ENCODE results near the gene PTPRD. TPM values are rescaled to one million over a fixed set of nuclear protein-coding genes. Genes with fewer than 3 reads are reported as not detected.

PTPRD gene
- total and polyA plus RNA-seq, 2 donors: 2.2 to 13.5 TPM

DNA sequence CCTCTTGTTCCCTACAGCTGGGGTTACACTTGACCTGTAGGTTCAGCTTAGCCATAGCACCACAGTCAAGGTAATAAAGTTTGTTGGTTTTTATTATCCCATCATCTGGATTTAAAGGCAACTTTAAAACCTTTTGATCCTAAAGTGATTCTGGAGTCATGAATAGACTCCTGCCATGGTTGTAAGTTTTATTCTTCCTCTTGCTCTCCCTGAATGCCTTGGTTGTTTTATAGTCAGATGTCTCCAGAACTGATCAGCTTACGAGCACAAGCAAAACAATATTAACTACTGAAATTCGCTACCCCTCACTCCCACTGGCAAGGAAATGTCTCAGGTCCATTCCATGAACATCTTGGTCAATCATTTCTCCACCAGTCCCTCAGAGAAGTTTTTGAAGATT is 1328.6 kb downstream of the PTPRD start:
- Histone ChIP-seq H3K4me1 (ENCODE audit: control insufficient read depth in 2 of 2, insufficient read depth in 2 of 2, low read length in 2 of 2) (no peaks in the 10 kb centered on the region), H3K36me3 (ENCODE audit: control insufficient read depth in 2 of 2, insufficient read depth in 2 of 2, low read length in 1 of 2) (no peaks in the 10 kb centered on the region), H3K27me3 (ENCODE audit: control insufficient read depth in 2 of 2, insufficient read depth in 1 of 2, low read length in 1 of 2) (no peaks in the 10 kb centered on the region), H3K27ac (ENCODE audit: low read depth in 1 of 2, low read length in 1 of 2) (no peak overlapping the region), H3K4me3 (ENCODE audit: low read length in 2 of 2) (no peak overlapping the region), H3K9me3 (ENCODE audit: control insufficient read depth in 2 of 2, insufficient read depth in 1 of 2, low read length in 1 of 2) (no peaks in the 10 kb centered on the region)
- no peak for DNase-seq (ENCODE audit: low read depth in 6 of 9, low spot score in 9 of 9)
- 87% methylated on average over 2 of the region's 2 CpGs for WGBS

DNA sequence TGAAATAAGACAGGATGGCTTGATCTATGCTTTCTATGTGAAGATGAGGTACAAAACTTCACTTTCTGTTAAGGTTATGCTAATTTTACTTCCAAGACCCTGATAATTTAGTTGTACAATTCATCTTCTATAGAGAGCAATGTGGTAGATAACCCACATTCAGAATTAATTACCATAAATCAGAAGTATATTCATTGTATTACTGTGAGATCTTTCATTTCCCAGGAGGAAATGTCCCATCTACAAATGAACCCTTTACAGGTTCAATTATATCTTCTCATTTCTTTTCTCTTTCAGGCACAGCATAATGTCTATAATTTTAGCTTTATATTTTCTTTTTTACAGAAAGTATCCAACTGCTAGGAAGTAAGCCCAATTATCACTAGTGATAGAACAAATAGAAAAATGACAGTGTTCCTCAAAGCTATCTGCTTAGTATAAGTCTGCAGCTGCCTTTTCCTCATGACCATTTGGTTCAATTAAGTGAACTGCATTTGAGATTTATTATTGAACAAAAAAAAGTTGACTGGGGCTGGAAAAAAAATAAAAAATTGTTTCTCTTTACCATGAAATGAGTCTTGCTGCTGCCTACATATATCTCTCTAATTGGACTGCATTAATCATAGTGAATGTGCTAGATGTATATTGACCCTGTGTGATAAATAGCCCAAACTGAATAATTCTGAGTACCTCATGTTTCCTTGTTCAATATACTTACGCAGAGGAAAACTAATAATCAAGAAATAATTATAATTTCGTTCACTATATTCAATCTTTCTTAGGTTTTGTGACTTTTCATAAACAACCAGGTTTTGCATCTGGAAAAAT is 1329.4 kb downstream of the PTPRD start:
- Histone ChIP-seq H3K36me3 (ENCODE audit: control insufficient read depth in 2 of 2, insufficient read depth in 2 of 2, low read length in 1 of 2) (no peaks in the 10 kb centered on the region), H3K27me3 (ENCODE audit: control insufficient read depth in 2 of 2, insufficient read depth in 1 of 2, low read length in 1 of 2) (no peaks in the 10 kb centered on the region), H3K27ac (ENCODE audit: low read depth in 1 of 2, low read length in 1 of 2) (no peak overlapping the region), H3K4me3 (ENCODE audit: low read length in 2 of 2) (no peak overlapping the region), H3K9me3 (ENCODE audit: control insufficient read depth in 2 of 2, insufficient read depth in 1 of 2, low read length in 1 of 2) (no peaks in the 10 kb centered on the region), H3K4me1 (ENCODE audit: control insufficient read depth in 2 of 2, insufficient read depth in 2 of 2, low read length in 2 of 2) (no peaks in the 10 kb centered on the region)
- no peak for DNase-seq (ENCODE audit: low read depth in 6 of 9, low spot score in 9 of 9)
- 82% methylated on average over 2 of the region's 2 CpGs for WGBS

DNA sequence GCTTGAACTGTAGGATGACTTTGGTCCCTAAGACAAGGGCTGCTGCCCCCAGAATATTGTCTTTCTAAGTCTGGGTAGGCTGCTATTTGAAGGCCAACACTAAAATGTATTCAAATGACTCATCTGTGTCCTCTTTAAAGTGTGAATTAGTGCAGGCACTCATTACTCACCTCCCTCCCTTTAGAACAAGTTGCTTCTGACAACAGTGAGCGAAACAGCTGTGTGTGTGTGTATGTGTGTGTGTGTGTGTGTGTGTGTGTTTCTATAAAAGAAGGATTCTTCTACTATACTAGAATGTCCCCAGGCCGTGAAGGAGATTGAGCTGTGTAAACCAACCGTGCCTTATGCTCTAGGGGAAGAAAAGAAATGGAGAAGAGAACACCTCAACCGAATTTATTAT is 1337.2 kb downstream of the PTPRD start:
- H3K27ac ChIP-seq (ENCODE audit: low read depth in 1 of 2, low read length in 1 of 2): no peak overlapping the region
- no peaks in the 10 kb centered on the region for H3K4me1 ChIP-seq (ENCODE audit: control insufficient read depth in 2 of 2, insufficient read depth in 2 of 2, low read length in 2 of 2)
- no peak overlapping the region for H3K4me3 ChIP-seq (ENCODE audit: low read length in 2 of 2)
- H3K9me3 ChIP-seq (ENCODE audit: control insufficient read depth in 2 of 2, insufficient read depth in 1 of 2, low read length in 1 of 2): no peaks in the 10 kb centered on the region
- DNase-seq (ENCODE audit: low read depth in 6 of 9, low spot score in 9 of 9): no peak
- no peaks in the 10 kb centered on the region for H3K36me3 ChIP-seq (ENCODE audit: control insufficient read depth in 2 of 2, insufficient read depth in 2 of 2, low read length in 1 of 2)
- 89% methylated on average over 4 of the region's 4 CpGs for WGBS
- no peaks in the 10 kb centered on the region for H3K27me3 ChIP-seq (ENCODE audit: control insufficient read depth in 2 of 2, insufficient read depth in 1 of 2, low read length in 1 of 2)

DNA sequence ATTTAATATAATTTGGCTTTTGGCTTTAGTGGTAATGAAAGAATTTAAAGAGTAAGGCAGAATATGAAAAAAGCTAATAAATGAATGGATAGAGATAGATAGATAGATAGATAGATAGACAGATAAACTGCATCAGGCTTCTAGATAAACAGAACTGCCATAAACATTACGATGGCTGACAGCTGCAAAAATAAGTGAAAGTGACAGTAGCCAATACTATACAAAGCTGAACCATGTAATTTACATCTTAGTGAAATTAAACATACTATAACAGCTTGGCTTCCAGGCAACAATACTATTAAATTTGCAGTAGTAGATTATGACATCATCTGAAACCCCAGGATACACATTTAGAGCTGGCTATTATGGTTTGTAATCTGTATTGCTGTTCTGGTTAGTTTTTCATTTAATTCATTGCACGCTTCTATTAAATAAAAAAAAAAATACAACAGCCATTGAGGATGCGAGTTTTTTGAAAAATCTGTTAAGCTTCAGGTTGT is 1354.8 kb downstream of the PTPRD start:
- no peaks in the 10 kb centered on the region for H3K27me3 ChIP-seq (ENCODE audit: control insufficient read depth in 2 of 2, insufficient read depth in 1 of 2, low read length in 1 of 2)
- H3K4me1 ChIP-seq (ENCODE audit: control insufficient read depth in 2 of 2, insufficient read depth in 2 of 2, low read length in 2 of 2): no peaks in the 10 kb centered on the region
- no peak overlapping the region for H3K27ac ChIP-seq (ENCODE audit: low read depth in 1 of 2, low read length in 1 of 2)
- 88% methylated on average over 3 of the region's 3 CpGs for WGBS
- no peak overlapping the region for H3K4me3 ChIP-seq (ENCODE audit: low read length in 2 of 2)
- H3K36me3 ChIP-seq (ENCODE audit: control insufficient read depth in 2 of 2, insufficient read depth in 2 of 2, low read length in 1 of 2): no peaks in the 10 kb centered on the region
- no peak for DNase-seq (ENCODE audit: low read depth in 6 of 9, low spot score in 9 of 9)
- H3K9me3 ChIP-seq (ENCODE audit: control insufficient read depth in 2 of 2, insufficient read depth in 1 of 2, low read length in 1 of 2): no peaks in the 10 kb centered on the region

DNA sequence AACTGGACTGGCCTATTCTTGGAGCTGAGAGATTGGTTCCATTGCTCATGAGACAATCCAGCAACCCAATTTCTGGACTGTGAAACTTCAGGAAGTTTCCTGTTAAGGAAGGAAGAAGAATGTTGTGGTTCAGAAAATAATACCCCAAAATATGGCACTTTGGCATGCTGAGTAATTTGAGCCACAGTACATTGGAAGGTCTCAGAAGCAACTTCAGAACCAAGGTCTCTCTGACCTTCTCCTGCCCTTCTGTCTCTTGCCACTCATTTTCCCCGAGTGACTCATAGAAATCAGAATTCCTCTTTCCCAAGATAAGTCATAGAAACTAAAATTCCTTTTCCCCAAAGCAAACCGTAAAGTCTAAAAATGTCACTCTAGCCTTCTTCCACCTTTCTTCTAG is 1366.1 kb downstream of the PTPRD start:
- Histone ChIP-seq H3K9me3 (ENCODE audit: control insufficient read depth in 2 of 2, insufficient read depth in 1 of 2, low read length in 1 of 2) (no peaks in the 10 kb centered on the region), H3K27me3 (ENCODE audit: control insufficient read depth in 2 of 2, insufficient read depth in 1 of 2, low read length in 1 of 2) (no peaks in the 10 kb centered on the region), H3K36me3 (ENCODE audit: control insufficient read depth in 2 of 2, insufficient read depth in 2 of 2, low read length in 1 of 2) (no peaks in the 10 kb centered on the region), H3K27ac (ENCODE audit: low read depth in 1 of 2, low read length in 1 of 2) (no peak overlapping the region), H3K4me3 (ENCODE audit: low read length in 2 of 2) (no peak overlapping the region), H3K4me1 (ENCODE audit: control insufficient read depth in 2 of 2, insufficient read depth in 2 of 2, low read length in 2 of 2) (no peaks in the 10 kb centered on the region)
- 47% methylated on average over 2 of the region's 2 CpGs for WGBS
- DNase-seq (ENCODE audit: low read depth in 6 of 9, low spot score in 9 of 9): no peak

DNA sequence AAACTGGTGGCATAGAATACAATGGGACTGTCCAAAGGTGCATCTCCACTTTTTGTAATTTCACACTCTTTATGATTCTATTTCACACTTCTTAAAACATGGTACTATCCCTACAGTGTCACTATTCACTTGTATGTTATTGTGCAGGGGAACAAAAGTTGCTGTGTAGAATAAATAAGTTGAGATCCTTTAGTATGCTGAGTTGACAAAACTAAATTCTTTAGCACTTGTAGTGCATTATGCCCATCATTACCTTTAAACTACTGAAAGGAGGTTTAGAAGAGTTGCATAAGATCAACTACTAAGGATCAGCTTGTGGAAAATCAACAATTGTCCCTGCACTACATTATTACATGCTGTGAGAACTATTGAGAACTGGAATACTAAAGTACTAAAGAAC is 1380.9 kb downstream of the PTPRD start:
- no peak for DNase-seq (ENCODE audit: low read depth in 6 of 9, low spot score in 9 of 9)
- Histone ChIP-seq H3K9me3 (ENCODE audit: control insufficient read depth in 2 of 2, insufficient read depth in 1 of 2, low read length in 1 of 2) (peaks cover 0 to 6% of the 10 kb centered on the region in 2 donors), H3K27me3 (ENCODE audit: control insufficient read depth in 2 of 2, insufficient read depth in 1 of 2, low read length in 1 of 2) (no peaks in the 10 kb centered on the region), H3K27ac (ENCODE audit: low read depth in 1 of 2, low read length in 1 of 2) (no peak overlapping the region), H3K4me3 (ENCODE audit: low read length in 2 of 2) (no peak overlapping the region), H3K36me3 (ENCODE audit: control insufficient read depth in 2 of 2, insufficient read depth in 2 of 2, low read length in 1 of 2) (no peaks in the 10 kb centered on the region), H3K4me1 (ENCODE audit: control insufficient read depth in 2 of 2, insufficient read depth in 2 of 2, low read length in 2 of 2) (no peaks in the 10 kb centered on the region)

DNA sequence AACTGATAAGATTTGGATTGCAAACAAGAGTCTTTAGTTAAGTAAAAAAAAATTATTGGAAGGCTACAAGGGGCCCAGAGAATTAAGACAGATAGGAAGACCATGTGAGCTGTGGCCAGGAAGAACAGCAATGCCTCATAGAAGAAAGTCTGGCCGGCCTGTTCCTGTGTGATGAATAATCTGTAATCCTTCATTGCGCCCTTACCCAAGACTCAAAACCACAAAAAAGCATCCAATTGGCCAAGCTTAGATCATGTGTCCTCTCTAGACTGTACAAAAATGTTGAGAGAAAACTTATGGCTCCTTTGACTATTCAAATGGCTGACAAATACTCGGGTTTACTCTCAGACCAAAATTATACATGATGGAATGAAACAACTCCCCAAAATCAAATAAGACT is 1383.5 kb downstream of the PTPRD start:
- Histone ChIP-seq H3K4me1 (ENCODE audit: control insufficient read depth in 2 of 2, insufficient read depth in 2 of 2, low read length in 2 of 2) (no peaks in the 10 kb centered on the region), H3K27me3 (ENCODE audit: control insufficient read depth in 2 of 2, insufficient read depth in 1 of 2, low read length in 1 of 2) (no peaks in the 10 kb centered on the region), H3K27ac (ENCODE audit: low read depth in 1 of 2, low read length in 1 of 2) (no peak overlapping the region), H3K4me3 (ENCODE audit: low read length in 2 of 2) (no peak overlapping the region), H3K9me3 (ENCODE audit: control insufficient read depth in 2 of 2, insufficient read depth in 1 of 2, low read length in 1 of 2) (peaks cover 0 to 5% of the 10 kb centered on the region in 2 donors), H3K36me3 (ENCODE audit: control insufficient read depth in 2 of 2, insufficient read depth in 2 of 2, low read length in 1 of 2) (no peaks in the 10 kb centered on the region)
- WGBS: 89% methylated on average over 3 of the region's 3 CpGs
- no peak for DNase-seq (ENCODE audit: low read depth in 6 of 9, low spot score in 9 of 9)

DNA sequence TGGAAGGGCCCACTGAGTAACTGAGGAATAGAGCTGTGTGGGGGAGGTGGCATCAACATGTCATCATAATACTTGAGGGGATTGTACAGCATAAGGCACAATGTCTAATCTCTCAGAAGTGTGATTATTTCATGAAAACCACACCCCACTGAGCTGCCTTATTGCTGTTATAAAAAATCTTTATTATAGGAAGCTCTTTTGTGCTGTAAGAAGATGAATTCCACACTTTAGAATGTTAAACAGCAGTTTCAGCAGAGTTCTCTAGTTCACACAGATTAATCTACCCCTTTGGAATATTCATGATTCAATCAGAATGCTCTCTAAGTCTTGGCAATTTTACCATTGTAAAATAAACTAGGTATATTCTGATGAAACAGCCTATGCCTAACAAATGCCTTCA is 1389.6 kb downstream of the PTPRD start:
- no peak for DNase-seq (ENCODE audit: low read depth in 6 of 9, low spot score in 9 of 9)
- H3K27ac ChIP-seq (ENCODE audit: low read depth in 1 of 2, low read length in 1 of 2): no peak overlapping the region

DNA sequence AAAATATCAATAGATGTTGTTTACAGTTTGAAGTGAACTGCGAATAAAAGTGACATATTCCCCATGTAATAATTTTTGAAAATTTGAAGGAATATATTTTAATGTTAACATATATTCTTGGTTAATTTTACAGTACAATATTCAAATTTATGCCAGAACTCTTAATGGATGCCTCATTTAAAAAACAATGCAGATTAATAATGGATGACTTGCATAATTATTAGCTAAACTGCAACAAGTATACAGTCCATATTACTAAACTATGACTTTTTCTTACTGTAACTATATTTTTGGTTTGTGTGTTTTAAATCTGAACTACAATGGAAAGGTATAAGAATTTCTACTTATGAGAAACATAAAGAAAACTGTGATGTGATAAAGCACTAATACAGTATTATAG is 1390.1 kb downstream of the PTPRD start:
- no peaks in the 10 kb centered on the region for H3K9me3 ChIP-seq (ENCODE audit: control insufficient read depth in 2 of 2, insufficient read depth in 1 of 2, low read length in 1 of 2)
- H3K4me3 ChIP-seq (ENCODE audit: low read length in 2 of 2): no peak overlapping the region
- no peaks in the 10 kb centered on the region for H3K27me3 ChIP-seq (ENCODE audit: control insufficient read depth in 2 of 2, insufficient read depth in 1 of 2, low read length in 1 of 2)
- no peak overlapping the region for H3K27ac ChIP-seq (ENCODE audit: low read depth in 1 of 2, low read length in 1 of 2)
- 98% methylated on average over 1 of the region's 1 CpG for WGBS
- no peak for DNase-seq (ENCODE audit: low read depth in 6 of 9, low spot score in 9 of 9)
- no peaks in the 10 kb centered on the region for H3K36me3 ChIP-seq (ENCODE audit: control insufficient read depth in 2 of 2, insufficient read depth in 2 of 2, low read length in 1 of 2)
- no peaks in the 10 kb centered on the region for H3K4me1 ChIP-seq (ENCODE audit: control insufficient read depth in 2 of 2, insufficient read depth in 2 of 2, low read length in 2 of 2)

More for the DNA sequence above, 1389.6 kb downstream of the PTPRD start:
- H3K4me1 ChIP-seq (ENCODE audit: control insufficient read depth in 2 of 2, insufficient read depth in 2 of 2, low read length in 2 of 2): no peaks in the 10 kb centered on the region
- no peak overlapping the region for H3K4me3 ChIP-seq (ENCODE audit: low read length in 2 of 2)
- no peaks in the 10 kb centered on the region for H3K9me3 ChIP-seq (ENCODE audit: control insufficient read depth in 2 of 2, insufficient read depth in 1 of 2, low read length in 1 of 2)
- no peaks in the 10 kb centered on the region for H3K27me3 ChIP-seq (ENCODE audit: control insufficient read depth in 2 of 2, insufficient read depth in 1 of 2, low read length in 1 of 2)
- H3K36me3 ChIP-seq (ENCODE audit: control insufficient read depth in 2 of 2, insufficient read depth in 2 of 2, low read length in 1 of 2): no peaks in the 10 kb centered on the region

Data from thymus (tissue), 11 donors.